HL-60 (cell line): ENCODE data around the gene SOX6.

Source experiments
- GABPA ChIP-seq: IDR thresholded peaks from 2 replicates; pipeline ENCODE4 v1.6.1; 2012; ENCODE audit warnings: low read depth
- POLR2AphosphoS5 ChIP-seq: IDR thresholded peaks from 2 replicates; pipeline ENCODE4 v1.6.1; 2012; ENCODE audit warnings: low read depth
- REST ChIP-seq: IDR thresholded peaks from 2 replicates; pipeline ENCODE4 v1.6.1; 2012; ENCODE audit warnings: low read depth; ENCODE audit not compliant: insufficient replicate concordance
- SPI1 ChIP-seq: IDR thresholded peaks from 2 replicates; pipeline ENCODE4 v1.6.1; 2012; ENCODE audit warnings: low read depth, mild to moderate bottlenecking, borderline replicate concordance
- TF ChIP-seq, protein P1 (sequence below): IDR thresholded peaks from one replicate; pipeline ENCODE4 v1.5.1; 2011; ENCODE audit warnings: low read length, control low read depth, inconsistent platforms; ENCODE audit not compliant: insufficient read depth

DNA sequence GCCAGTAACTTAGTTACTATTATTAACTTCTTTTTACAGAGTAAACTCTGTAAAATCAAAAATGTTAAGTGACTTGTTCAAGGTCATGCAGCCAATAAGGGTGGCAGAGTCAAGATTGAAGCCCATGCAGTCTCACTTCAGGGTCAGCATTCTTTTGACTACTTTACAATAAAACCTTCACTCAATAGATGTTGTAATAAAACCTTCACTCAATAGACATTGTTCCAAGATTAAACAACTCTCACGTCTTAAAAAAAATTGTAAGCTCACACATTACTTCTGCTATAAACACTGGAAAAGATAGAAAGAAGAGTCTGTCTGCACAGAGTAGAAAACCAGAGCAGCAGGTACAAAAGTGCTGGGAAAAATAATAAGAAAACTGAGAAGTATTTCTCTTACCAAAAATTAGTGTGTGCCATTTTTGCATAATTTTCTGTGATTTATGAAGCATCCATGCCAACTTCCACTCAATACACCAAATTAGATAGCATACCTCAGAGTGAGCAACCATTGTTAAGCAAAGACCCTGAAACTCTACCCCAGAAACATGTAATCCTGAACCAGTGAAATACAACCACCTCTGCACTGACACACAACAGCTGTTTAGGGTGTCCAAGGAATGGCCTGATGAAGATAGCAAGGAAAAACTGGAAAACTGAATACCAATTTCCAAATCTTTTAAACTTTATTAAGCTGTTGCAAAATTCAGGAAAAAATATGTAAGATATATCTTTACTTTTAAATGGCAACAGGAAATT is 4.9 kb upstream of the SOX6 start:
- TF ChIP-seq, protein P1, sequence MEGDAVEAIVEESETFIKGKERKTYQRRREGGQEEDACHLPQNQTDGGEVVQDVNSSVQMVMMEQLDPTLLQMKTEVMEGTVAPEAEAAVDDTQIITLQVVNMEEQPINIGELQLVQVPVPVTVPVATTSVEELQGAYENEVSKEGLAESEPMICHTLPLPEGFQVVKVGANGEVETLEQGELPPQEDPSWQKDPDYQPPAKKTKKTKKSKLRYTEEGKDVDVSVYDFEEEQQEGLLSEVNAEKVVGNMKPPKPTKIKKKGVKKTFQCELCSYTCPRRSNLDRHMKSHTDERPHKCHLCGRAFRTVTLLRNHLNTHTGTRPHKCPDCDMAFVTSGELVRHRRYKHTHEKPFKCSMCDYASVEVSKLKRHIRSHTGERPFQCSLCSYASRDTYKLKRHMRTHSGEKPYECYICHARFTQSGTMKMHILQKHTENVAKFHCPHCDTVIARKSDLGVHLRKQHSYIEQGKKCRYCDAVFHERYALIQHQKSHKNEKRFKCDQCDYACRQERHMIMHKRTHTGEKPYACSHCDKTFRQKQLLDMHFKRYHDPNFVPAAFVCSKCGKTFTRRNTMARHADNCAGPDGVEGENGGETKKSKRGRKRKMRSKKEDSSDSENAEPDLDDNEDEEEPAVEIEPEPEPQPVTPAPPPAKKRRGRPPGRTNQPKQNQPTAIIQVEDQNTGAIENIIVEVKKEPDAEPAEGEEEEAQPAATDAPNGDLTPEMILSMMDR, result no peak
- TF ChIP-seq POLR2AphosphoS5 (no peak), REST (no peak), GABPA (no peak), SPI1 (no peak)
